Ovary (tissue), 9 donors: Measurements from ENCODE around the gene ZNF14. TPM values are rescaled to one million over a fixed set of nuclear protein-coding genes. Genes with fewer than 3 reads are reported as not detected.
"Not testable (repeated sequence)": the region's sequence is repeated elsewhere in the genome, so short reads cannot be mapped to it uniquely, and the experiment has no call there.

Experiments used
- DNase-seq, 5 donors: peaks; one replicate each; pipeline ENCODE4 v3.0.0-alpha.2; 2019 to 2020
- H3K27ac ChIP-seq, 2 donors: fragments of 200-600 bp; one replicate each; pipeline versions ENCODE4 v1.5.1 to v1.8.0; 2019 to 2022
- H3K27me3 ChIP-seq: fragments of 200-600 bp; one replicate; pipeline ENCODE4 v1.8.0; 2022
- H3K36me3 ChIP-seq: fragments of 200-600 bp; sonication (generic); one replicate; pipeline ENCODE4 v1.5.1; 2019
- H3K4me1 ChIP-seq: one replicate; pipeline ENCODE4 v1.8.1; 2013; ENCODE audit warnings: mild to moderate bottlenecking, moderate library complexity; ENCODE audit not compliant: insufficient read depth
- H3K4me3 ChIP-seq: fragments of 200-600 bp; sonication (generic); one replicate; pipeline ENCODE4 v1.5.1; 2017
- H3K9me3 ChIP-seq, 2 donors: fragments of 200-600 bp in 1 of 2; sonication (generic) in 1 of 2; one replicate each; pipeline versions ENCODE4 v1.5.1 to v1.8.1; 2013 to 2019; ENCODE audit warnings: mild to moderate bottlenecking in 1 of 2, moderate library complexity in 1 of 2
- EP300 ChIP-seq: sonication (generic); formaldehyde crosslinking; IDR thresholded peaks from one replicate; pipeline ENCODE4 v1.6.1; 2017; ENCODE audit warnings: antibody characterized with exemption
- POLR2A ChIP-seq: fragments of 450-650 bp; IDR thresholded peaks from one replicate; pipeline ENCODE4 v1.6.1; 2017; ENCODE audit warnings: antibody characterized with exemption, mild to moderate bottlenecking, moderate library complexity
- WGBS, 3 donors: extraction: QIAGEN DNeasy Blood & Tissue Kit in 1 of 3; methylation state at CpG; one replicate each; pipeline versions ENCODE4 v1.1.5 to v1.1.7; 2013 to 2017; 5-methylcytosine and 5-hydroxymethylcytosine counted together
- intact Hi-C, 4 donors: fragments of 100-400 bp; cut with DNase I; formaldehyde crosslinking; loops; one replicate each; pipeline versions ENCODE4 v1.11.0 to v1.15.1; 2022 to 2023
- polyA plus RNA-seq, 2 donors: library from polyadenylated mRNA; stranded (reverse); fragments of 200-250 nt in 1 of 2; fragments of 350-450 nt in 1 of 2; fragmentation: Illumina TruSeq in 1 of 2; extraction: RNeasy Lipid Tissue Mini Kit (QIAGEN cat#74804) in 1 of 2; gene quantifications; one replicate each; pipeline ENCODE4 v1.2.3, GENCODE V29; 2013 to 2014
- total RNA-seq, 7 donors: library from RNA; depleted of rRNA in 2 of 7; stranded (reverse); fragments of >200 nt in 2 of 7; fragmentation: NEBNext Ultra II Directional in 3 of 7; extraction: Animal tissue kit (Norgen Biotek cat#: 25700) in 3 of 7; gene quantifications; one replicate each; pipeline versions ENCODE4 v1.1.0 to v1.2.4, GENCODE V29; 2016 to 2023
- TF ChIP-seq, protein P1 (sequence below), 3 donors: fragments of 450-650 bp in 2 of 3; fragments of 200-600 bp in 1 of 3; IDR thresholded peaks; one replicate each; pipeline versions ENCODE4 v1.5.1 to v1.8.0; 2016 to 2022; ENCODE audit warnings: antibody characterized with exemption in 3 of 3, mild to moderate bottlenecking in 1 of 3
- donor health status: DM: no; HTN: no; CAD: no; lungs with moderate emphysema.
- donor health status: DM: no; HTN: no; CAD: no.
- donor health status: Bipolar disorder and iron deficiency.
- donor health status: DM: yes; HTN: yes; CAD: no.
- donor health status: DM: no; HTN: no; CAD: no.
- donor health status: DM: yes; HTN: yes; CAD: no.

ZNF14 gene
- total and polyA plus RNA-seq, 9 donors, result 6.3 to 19.9 (median 11.4) TPM

DNA sequence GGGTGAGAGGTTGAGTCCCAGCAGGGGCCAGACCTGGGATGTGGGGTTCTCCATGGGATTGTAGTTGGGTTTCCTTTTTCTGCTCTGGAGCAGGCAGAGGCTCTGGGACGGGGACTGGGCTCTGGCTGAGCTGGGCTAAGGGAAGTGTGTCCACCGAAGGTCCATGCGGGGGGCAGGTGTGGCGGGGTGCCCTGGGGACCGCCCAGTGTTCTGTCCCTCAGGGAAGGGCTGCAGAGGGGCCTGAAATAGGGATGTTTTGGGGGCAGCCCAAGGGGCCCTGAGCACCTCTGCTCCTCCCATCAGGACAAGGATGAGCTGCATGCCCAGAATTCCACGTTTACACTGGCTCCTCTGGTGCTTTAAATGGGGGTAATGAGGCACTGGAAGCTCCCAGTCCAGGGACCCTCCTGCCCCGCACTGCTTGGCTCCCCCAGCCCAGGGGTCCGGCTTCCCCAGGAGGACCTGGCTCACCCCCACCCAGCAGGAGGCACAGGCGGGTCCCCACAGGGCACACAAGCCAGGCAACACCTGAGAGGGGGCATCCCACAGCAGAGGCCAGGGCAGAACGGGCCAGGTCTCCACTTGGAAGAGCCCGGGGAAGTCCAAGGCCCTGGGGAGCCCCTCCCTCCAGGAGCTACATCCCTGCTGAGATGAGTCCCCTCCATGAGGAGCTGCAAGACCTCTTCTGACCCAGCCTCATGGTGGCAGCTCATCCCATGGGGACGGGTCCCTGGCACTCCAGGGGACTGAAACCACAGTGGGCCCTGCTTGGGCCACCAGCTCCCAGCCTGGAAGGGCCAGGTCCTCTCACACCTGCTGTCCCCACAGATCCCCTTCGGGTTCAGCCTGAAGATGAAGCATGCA lies 14.7 kb upstream of the ZNF14 start:
- Histone ChIP-seq H3K27me3 (no peaks in the 10 kb centered on the region), H3K36me3 (no peaks in the 10 kb centered on the region), H3K4me1 (no peaks in the 10 kb centered on the region), H3K4me3 (no peak overlapping the region), H3K9me3 (no peaks in the 10 kb centered on the region), H3K27ac (no peak overlapping the region)
- intact Hi-C loops, result no loop called here
- TF ChIP-seq POLR2A (no peak), EP300 (no peak)
- TF ChIP-seq, protein P1, sequence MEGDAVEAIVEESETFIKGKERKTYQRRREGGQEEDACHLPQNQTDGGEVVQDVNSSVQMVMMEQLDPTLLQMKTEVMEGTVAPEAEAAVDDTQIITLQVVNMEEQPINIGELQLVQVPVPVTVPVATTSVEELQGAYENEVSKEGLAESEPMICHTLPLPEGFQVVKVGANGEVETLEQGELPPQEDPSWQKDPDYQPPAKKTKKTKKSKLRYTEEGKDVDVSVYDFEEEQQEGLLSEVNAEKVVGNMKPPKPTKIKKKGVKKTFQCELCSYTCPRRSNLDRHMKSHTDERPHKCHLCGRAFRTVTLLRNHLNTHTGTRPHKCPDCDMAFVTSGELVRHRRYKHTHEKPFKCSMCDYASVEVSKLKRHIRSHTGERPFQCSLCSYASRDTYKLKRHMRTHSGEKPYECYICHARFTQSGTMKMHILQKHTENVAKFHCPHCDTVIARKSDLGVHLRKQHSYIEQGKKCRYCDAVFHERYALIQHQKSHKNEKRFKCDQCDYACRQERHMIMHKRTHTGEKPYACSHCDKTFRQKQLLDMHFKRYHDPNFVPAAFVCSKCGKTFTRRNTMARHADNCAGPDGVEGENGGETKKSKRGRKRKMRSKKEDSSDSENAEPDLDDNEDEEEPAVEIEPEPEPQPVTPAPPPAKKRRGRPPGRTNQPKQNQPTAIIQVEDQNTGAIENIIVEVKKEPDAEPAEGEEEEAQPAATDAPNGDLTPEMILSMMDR (IDR thresholded peaks at IDR 0.05), result no peak
- no peak for DNase-seq
- 83 to 89% (median 86%) methylated on average over 10 to 13 of the region's 13 CpGs for WGBS, 3 donors

DNA sequence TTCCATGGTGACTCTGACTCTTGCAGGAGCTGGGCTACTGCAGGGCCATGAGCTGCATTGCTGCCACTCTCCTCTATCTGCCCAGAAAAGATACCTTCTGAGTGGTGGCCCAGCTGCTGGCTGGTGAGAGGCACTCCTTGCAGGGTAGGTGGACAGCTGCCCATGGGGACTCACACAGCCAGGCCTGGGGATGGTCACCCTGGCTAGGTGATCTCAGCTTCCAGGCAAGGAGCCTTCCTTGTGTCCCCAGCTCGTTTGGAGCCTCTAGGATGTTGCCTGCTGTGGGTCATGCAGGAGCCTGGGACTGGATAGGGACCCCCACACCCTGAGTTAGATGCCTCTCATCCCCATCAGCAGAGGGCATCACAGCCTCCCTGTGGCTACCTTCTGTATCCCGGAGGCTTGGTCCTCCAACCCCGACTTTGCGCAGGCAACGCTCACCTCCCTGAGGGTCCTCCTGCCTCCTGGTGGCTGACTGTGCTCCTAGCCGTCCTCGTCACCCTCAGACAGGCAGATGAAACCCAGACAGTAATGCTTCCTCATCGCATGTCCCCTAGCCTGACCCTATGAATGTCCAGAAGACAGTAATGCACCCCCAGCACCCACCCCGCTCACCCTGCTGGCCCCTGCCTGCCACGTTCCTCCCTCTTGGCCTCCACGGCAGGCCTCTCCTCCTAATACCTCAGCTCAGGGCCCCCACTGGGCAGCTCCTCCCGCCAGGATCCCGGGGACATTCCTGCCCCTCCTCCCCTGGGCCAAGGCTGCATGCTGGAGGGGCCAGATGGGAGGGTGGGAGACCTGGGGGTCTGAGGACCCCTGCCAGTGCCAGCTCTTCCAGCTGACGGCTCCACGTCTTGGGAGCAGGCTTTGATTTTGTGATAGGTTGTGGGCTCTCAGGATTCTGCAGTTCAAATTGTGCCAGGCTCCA lies 13.6 kb upstream of the ZNF14 start:
- no peaks in the 10 kb centered on the region for H3K27me3 ChIP-seq
- no peak overlapping the region for H3K27ac ChIP-seq
- intact Hi-C loops, result no loop called here
- no peaks in the 10 kb centered on the region for H3K4me1 ChIP-seq
- H3K9me3 ChIP-seq, result no peaks in the 10 kb centered on the region
- H3K4me3 ChIP-seq, result no peak overlapping the region
- H3K36me3 ChIP-seq, result no peaks in the 10 kb centered on the region
- no peak for DNase-seq
- 51 to 56% (median 55%) methylated on average over 15 of the region's 15 CpGs for WGBS, 3 donors
- TF ChIP-seq POLR2A, result no peak
- TF ChIP-seq, protein P1 (IDR thresholded peaks at IDR 0.05), result no peak
- no peak for TF ChIP-seq EP300

DNA sequence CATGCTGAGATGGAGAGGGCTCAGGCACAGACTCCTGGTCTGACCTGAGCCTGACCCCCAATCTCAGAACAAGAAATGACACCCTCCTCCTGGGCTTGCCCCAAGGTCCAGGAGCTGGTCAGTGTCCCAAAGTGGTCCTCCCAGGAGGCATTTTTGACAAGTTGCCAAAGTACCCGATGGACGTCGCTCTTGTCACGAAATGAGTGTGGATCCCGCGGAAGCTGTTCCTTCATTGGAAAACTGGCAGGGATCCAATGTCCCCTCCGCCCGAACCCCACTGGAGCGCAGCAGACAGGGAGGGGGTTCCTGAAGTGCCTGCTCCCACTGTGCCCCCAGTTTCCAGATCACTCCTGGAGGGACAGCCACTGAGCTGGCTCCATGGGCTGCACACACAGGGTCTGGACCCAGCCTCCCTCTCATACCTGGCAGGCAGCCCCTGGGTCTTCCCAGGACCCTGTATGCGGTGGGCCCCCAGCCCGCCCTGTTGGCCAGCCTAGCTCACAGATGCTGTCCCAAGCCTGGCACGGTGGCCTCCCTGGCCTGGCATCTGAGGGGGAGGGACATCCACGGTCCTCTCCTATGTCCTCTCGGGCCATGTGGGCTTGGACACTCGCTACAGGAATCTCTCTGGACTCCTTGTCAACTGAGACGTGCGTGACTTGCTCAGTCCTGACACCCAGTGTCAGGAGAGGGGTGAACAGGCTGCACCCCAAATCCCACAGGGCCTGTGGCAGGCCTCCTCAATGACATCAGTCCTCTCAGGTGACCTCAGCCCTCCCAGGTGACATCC lies 12.8 kb upstream of the ZNF14 start:
- Histone ChIP-seq H3K4me1 (no peaks in the 10 kb centered on the region), H3K36me3 (no peaks in the 10 kb centered on the region), H3K27ac (no peak overlapping the region), H3K9me3 (no peaks in the 10 kb centered on the region), H3K27me3 (no peaks in the 10 kb centered on the region), H3K4me3 (no peak overlapping the region)
- DNase-seq, result no peak
- TF ChIP-seq EP300 (no peak), POLR2A (no peak)
- TF ChIP-seq, protein P1 (IDR thresholded peaks at IDR 0.05), result no peak
- WGBS, 3 donors, result 80 to 81% (median 80%) methylated on average over 14 to 17 of the region's 17 CpGs
- intact Hi-C loops, result no loop called here

DNA sequence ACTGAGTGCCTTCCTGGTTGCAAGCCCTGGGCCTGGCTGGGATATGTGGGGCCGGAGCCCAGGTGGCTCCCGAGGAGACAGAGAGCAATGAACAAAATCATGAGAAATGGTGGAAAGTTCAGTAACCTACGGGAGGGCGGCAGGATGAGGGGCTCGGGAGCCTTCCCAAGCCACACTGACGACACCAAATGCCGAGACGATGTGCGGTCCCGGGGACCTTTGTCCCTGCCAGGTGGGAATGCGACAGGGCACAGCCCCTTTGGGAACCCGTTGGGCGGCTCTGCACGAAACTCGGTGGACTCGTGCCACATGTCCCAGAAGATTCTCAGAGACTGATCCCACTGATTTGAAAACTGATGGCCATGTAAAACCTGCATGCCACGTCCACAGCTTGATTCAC lies 11.7 kb upstream of the ZNF14 start:
- DNase-seq, result no peak
- H3K27ac ChIP-seq, result no peak overlapping the region
- H3K4me3 ChIP-seq, result no peak overlapping the region
- H3K27me3 ChIP-seq, result no peaks in the 10 kb centered on the region
- WGBS, 3 donors, result 88 to 91% (median 89%) methylated on average over 17 of the region's 17 CpGs
- H3K4me1 ChIP-seq, result no peaks in the 10 kb centered on the region
- H3K9me3 ChIP-seq, result no peaks in the 10 kb centered on the region
- H3K36me3 ChIP-seq, result no peaks in the 10 kb centered on the region
- TF ChIP-seq, protein P1 (IDR thresholded peaks at IDR 0.05), result no peak
- TF ChIP-seq POLR2A (no peak), EP300 (no peak)
- intact Hi-C loops, result no loop called here

DNA sequence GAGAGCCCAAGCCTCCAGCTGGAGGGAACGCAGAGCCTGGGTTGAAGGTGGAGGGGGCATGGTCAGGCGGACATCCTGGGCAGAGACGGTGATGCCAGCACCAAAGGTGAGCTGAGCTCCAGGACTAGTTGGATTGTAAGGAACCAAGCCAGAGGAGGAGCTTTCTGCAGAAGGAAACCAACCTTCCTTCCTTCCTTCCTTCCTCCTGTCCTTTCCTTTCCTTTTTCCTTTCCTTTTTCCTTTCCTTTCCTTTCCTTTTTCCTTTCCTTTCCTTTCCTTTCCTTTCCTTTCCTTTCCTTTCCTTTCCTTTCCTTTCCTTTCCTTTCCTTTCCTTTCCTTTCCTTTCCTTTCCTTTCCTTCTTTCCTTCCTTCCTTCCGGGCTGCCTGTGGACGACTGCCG lies 11.0 kb upstream of the ZNF14 start:
- H3K27me3 ChIP-seq, intact Hi-C loops, DNase-seq, H3K4me1 ChIP-seq, H3K9me3 ChIP-seq, H3K27ac ChIP-seq, H3K36me3 ChIP-seq, H3K4me3 ChIP-seq: not testable (repeated sequence)
- 72 to 80% (median 74%) methylated on average over 6 of the region's 6 CpGs for WGBS, 3 donors
